ENCODE measurements around the gene SRP72.

Gene SRP72

DNA sequence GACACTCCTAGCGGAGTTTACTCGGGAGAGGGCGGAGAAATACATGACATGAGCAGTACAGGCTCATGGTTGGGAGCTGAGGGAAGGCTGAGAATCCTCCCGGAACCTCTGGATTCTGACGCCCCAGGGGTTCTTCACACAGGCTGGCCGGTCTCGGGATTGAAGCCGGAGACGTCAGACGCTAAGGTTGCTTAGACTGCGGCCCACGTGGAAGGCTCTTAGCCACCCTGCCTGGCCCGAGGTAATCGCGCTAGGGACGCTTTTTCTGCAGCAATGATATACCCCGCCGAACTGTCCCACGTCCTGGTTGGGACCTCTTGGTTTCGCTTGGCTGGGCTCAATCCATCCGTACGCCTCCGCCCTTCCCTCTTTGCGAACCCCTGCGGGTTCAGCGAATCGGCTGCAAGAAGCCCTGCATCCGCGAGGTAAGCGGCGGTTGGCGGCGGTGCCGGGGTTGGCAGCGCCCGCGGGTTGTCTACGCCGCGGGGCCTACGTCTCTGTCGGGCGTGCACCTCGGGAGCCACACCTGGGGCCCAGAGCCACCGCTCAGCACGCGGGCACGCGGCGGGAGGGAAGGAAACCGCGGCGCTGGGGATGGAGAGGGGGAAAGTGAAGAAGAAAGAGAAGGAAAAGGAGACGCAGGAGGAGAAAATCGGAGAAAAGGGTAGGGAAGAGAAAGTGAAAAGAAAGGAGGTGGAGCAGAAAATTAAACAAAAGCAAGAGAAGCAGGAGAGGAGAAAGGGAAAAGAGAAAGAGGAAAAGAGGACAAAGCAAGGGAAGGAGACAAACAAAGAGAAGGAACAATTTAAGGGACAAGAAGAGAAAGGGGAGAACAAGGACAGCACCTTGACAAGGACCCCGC is 38.1 kb downstream of the SRP72 start, which contains the start of gene ARL9:
ARL9 (plus strand) TSS at position 523 of the 862 bp plus-strand sequence; CDS start at position 595, 72 bp downstream.
- DNase-seq (ENCODE audit: low read depth, low spot score): no peak
- POLR2A ChIA-PET: no interaction called here
- peak within 1 kb of the TSS; percentile 63 for H3K4me3 ChIP-seq (ENCODE audit: low read depth, low read length)
- TF ChIP-seq, protein P1, sequence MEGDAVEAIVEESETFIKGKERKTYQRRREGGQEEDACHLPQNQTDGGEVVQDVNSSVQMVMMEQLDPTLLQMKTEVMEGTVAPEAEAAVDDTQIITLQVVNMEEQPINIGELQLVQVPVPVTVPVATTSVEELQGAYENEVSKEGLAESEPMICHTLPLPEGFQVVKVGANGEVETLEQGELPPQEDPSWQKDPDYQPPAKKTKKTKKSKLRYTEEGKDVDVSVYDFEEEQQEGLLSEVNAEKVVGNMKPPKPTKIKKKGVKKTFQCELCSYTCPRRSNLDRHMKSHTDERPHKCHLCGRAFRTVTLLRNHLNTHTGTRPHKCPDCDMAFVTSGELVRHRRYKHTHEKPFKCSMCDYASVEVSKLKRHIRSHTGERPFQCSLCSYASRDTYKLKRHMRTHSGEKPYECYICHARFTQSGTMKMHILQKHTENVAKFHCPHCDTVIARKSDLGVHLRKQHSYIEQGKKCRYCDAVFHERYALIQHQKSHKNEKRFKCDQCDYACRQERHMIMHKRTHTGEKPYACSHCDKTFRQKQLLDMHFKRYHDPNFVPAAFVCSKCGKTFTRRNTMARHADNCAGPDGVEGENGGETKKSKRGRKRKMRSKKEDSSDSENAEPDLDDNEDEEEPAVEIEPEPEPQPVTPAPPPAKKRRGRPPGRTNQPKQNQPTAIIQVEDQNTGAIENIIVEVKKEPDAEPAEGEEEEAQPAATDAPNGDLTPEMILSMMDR (IDR thresholded peaks at IDR 0.05; ENCODE audit: insufficient read depth, low read length, missing control alignments): no peak
- CTCF ChIA-PET: interaction anchor here (1.0 kb wide), 1 partner anchor 331 kb away, joined by 4 read pairs; no protein-coding TSS in a partner anchor

DNA sequence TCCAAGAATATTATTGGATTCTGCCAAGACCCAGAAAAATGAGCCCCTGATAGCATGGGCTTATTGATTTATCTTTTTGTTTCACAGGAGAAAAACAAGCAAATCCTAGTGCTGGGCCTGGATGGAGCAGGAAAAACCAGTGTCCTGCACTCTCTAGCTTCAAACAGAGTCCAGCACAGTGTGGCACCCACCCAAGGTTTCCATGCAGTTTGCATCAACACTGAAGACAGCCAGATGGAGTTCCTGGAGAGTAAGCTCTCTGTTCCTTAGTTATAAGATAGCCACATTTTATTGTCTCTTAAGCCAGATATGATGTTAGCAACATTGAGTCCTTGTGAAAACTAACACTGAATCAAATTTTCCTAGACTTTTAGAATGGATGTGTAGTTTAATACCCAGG is 43.7 kb downstream of the SRP72 start:
- CTCF ChIA-PET: no interaction called here
- TF ChIP-seq, protein P1 (IDR thresholded peaks at IDR 0.05; ENCODE audit: insufficient read depth, low read length, missing control alignments): no peak
- no peak for DNase-seq (ENCODE audit: low read depth, low spot score)
- H3K4me3 ChIP-seq (ENCODE audit: low read depth, low read length): no peak overlapping the region
- POLR2A ChIA-PET: no interaction called here

GRCh38 chr4:56512166-56512565 is 44.7 kb downstream of the SRP72 start:
- TF ChIP-seq, protein P1 (IDR thresholded peaks at IDR 0.05; ENCODE audit: insufficient read depth, low read length, missing control alignments): no peak

DNA sequence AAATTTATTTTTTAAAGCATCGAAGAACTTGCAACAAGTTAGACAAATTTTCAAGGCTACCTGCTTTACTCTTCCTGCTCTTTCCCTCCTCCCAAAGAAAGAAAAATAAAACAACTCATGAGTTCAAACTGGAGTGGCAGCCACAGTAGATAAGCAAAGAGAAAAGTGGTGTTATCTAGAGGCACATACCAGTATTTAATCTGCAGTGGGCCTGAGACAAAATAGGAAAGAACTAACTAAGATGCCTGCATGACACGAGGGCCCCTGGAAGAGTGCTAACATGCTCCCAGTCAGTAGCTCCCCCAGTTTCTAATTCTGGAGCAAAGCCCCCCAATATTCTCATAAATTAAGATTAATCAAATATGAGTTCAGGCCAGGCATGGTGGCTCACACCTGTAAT is 46.1 kb downstream of the SRP72 start:
- DNase-seq (ENCODE audit: low read depth, low spot score): no peak
- H3K4me3 ChIP-seq (ENCODE audit: low read depth, low read length): no peak overlapping the region
- TF ChIP-seq, protein P1 (IDR thresholded peaks at IDR 0.05; ENCODE audit: insufficient read depth, low read length, missing control alignments): no peak
- ChIA-PET POLR2A (no interaction called here), CTCF (interaction anchor here (2.1 kb wide), 1 partner anchor 31 kb away, joined by 7 read pairs; no protein-coding TSS in a partner anchor)

More at GRCh38 chr4:56512166-56512565, 44.7 kb downstream of the SRP72 start:
- no peak for DNase-seq (ENCODE audit: low read depth, low spot score)
- POLR2A ChIA-PET: no interaction called here
- H3K4me3 ChIP-seq (ENCODE audit: low read depth, low read length): no peak overlapping the region
- CTCF ChIA-PET: interaction anchor here (2.1 kb wide), 1 partner anchor 32 kb away, joined by 7 read pairs; no protein-coding TSS in a partner anchor

GRCh38 chr4:56530269-56531148 is 63.1 kb downstream of the SRP72 start:
- POLR2A ChIA-PET: no interaction called here
- CTCF ChIA-PET: interaction anchor here (0.8 to 5.4 kb wide), 5 partner anchors 11 to 306 kb away, joined by 3 to 44 read pairs (median 4); no protein-coding TSS in a partner anchor
- H3K4me3 ChIP-seq (ENCODE audit: low read depth, low read length): peak overlapping the region; percentile 62
- no peak for DNase-seq (ENCODE audit: low read depth, low spot score)
- TF ChIP-seq, protein P1 (IDR thresholded peaks at IDR 0.05; ENCODE audit: insufficient read depth, low read length, missing control alignments): no peak

Measured in AG04449 (cell line).